Left ventricle myocardium inferior (tissue), 1 donor: ENCODE measurements around the gene SDHAF2. TPM values are rescaled to one million over a fixed set of nuclear protein-coding genes. Genes with fewer than 3 reads are reported as not detected.

Experiments used
- DNase-seq: peaks from one replicate; pipeline ENCODE4 v3.0.0-alpha.2; 2020
- H3K27ac ChIP-seq: fragments of 200-600 bp; replicated peaks from 2 replicates; pipeline ENCODE4 v1.8.0; 2021
- H3K27me3 ChIP-seq: fragments of 200-600 bp; 2 replicates; pipeline ENCODE4 v1.8.0; 2021; ENCODE audit warnings: low read depth
- H3K36me3 ChIP-seq: fragments of 200-600 bp; 2 replicates; pipeline ENCODE4 v1.8.0; 2021
- H3K4me1 ChIP-seq: fragments of 200-600 bp; 2 replicates; pipeline ENCODE4 v1.8.0; 2021
- H3K4me3 ChIP-seq: fragments of 200-600 bp; 2 replicates; pipeline ENCODE4 v1.8.0; 2021; ENCODE audit warnings: mild to moderate bottlenecking, moderate library complexity
- H3K9me3 ChIP-seq: fragments of 200-600 bp; replicated peaks from 2 replicates; pipeline ENCODE4 v1.8.0; 2021
- CTCF ChIP-seq: fragments of 200-600 bp; IDR thresholded peaks from 2 replicates; pipeline ENCODE4 v1.8.0; 2021; ENCODE audit warnings: antibody characterized with exemption, mild to moderate bottlenecking, borderline replicate concordance
- intact Hi-C: fragments of 100-400 bp; cut with micrococcal nuclease; formaldehyde crosslinking; loops from one replicate; pipeline ENCODE4 v1.11.0; 2022
- total RNA-seq: library from RNA; stranded (reverse); fragmentation: NEBNext Ultra II Directional; extraction: Animal tissue kit (Norgen Biotek cat#: 25700); gene quantifications from one replicate; pipeline ENCODE4 v1.2.1, GENCODE V29; 2021
- donor health status: DM: no; HTN: yes; CAD: no; lungs with severe emphysema.

SDHAF2 gene
- total RNA-seq, 1 donor from 2014 or later, result 38.1 TPM

GRCh38 chr11:61445516-61445915 lies 15.6 kb downstream of the SDHAF2 start:
- no peak for TF ChIP-seq CTCF
- H3K27ac ChIP-seq, result peak overlapping the region; percentile 89
- H3K9me3 ChIP-seq, result no peaks in the 10 kb centered on the region
- no peak for DNase-seq
- H3K4me1 ChIP-seq, result peaks cover 63% of the 10 kb centered on the region
- peaks cover 48% of the 10 kb centered on the region for H3K36me3 ChIP-seq
- no peaks in the 10 kb centered on the region for H3K27me3 ChIP-seq
- H3K4me3 ChIP-seq, result no peak overlapping the region
- intact Hi-C loops, result loop anchor here (10.0 kb wide), 1 partner anchor 69 kb away; no protein-coding TSS in a partner anchor

GRCh38 chr11:61446211-61446651 lies 16.3 kb downstream of the SDHAF2 start:
- H3K4me1 ChIP-seq, result peaks cover 63% of the 10 kb centered on the region
- H3K27ac ChIP-seq, result peak overlapping the region; percentile 89
- peak; percentile 89 for TF ChIP-seq CTCF
- H3K4me3 ChIP-seq, result no peak overlapping the region
- intact Hi-C loops, result loop anchor here (10.0 kb wide), 1 partner anchor 69 kb away; no protein-coding TSS in a partner anchor
- peak; percentile 91 for DNase-seq
- no peaks in the 10 kb centered on the region for H3K27me3 ChIP-seq
- peaks cover 48% of the 10 kb centered on the region for H3K36me3 ChIP-seq
- no peaks in the 10 kb centered on the region for H3K9me3 ChIP-seq

GRCh38 chr11:61447601-61448551 lies 18.0 kb downstream of the SDHAF2 start:
- Histone ChIP-seq H3K4me1 (peaks cover 63% of the 10 kb centered on the region), H3K4me3 (peak overlapping the region; percentile 15), H3K27ac (peak overlapping the region; percentile 89), H3K36me3 (peaks cover 49% of the 10 kb centered on the region), H3K27me3 (no peaks in the 10 kb centered on the region), H3K9me3 (no peaks in the 10 kb centered on the region)
- no peak for TF ChIP-seq CTCF
- no peak for DNase-seq
- intact Hi-C loops, result loop anchor here (10.0 kb wide), 1 partner anchor 67 kb away; no protein-coding TSS in a partner anchor

- Histone ChIP-seq H3K27ac (peak overlapping the region; percentile 89), H3K36me3 (peaks cover 43% of the 10 kb centered on the region), H3K27me3 (no peaks in the 10 kb centered on the region), H3K4me3 (peak overlapping the region; percentile 15), H3K4me1 (peaks cover 66% of the 10 kb centered on the region), H3K9me3 (no peaks in the 10 kb centered on the region)
- intact Hi-C loops, result loop anchor here (10.0 kb wide), 1 partner anchor 66 kb away; no protein-coding TSS in a partner anchor
- DNase-seq, result no peak
- TF ChIP-seq CTCF, result no peak
Measured at GRCh38 chr11:61448552-61448927, 18.6 kb downstream of the SDHAF2 start.

GRCh38 chr11:61452825-61453224 lies 22.9 kb downstream of the SDHAF2 start:
- Histone ChIP-seq H3K4me3 (no peak overlapping the region), H3K4me1 (peaks cover 40% of the 10 kb centered on the region), H3K27me3 (no peaks in the 10 kb centered on the region), H3K27ac (no peak overlapping the region), H3K36me3 (peaks cover 23% of the 10 kb centered on the region), H3K9me3 (no peaks in the 10 kb centered on the region)
- no peak for TF ChIP-seq CTCF
- intact Hi-C loops, result no loop called here
- no peak for DNase-seq
